Hepatocyte (in vitro differentiated cells): ENCODE measurements around the gene MINAR1.

ENCODE experiments used
- EZH2 ChIP-seq: fragments of 200-600 bp; sonication (generic); IDR thresholded peaks from 2 replicates; pipeline ENCODE4 v1.6.1; 2016; ENCODE audit warnings: antibody characterized with exemption, mild to moderate bottlenecking, borderline replicate concordance
- TF ChIP-seq, protein P1 (sequence below): fragments of 200-600 bp; sonication (generic); IDR thresholded peaks from 2 replicates; pipeline ENCODE4 v1.5.1; 2016; ENCODE audit warnings: antibody characterized with exemption, mild to moderate bottlenecking; ENCODE audit not compliant: poor library complexity

DNA sequence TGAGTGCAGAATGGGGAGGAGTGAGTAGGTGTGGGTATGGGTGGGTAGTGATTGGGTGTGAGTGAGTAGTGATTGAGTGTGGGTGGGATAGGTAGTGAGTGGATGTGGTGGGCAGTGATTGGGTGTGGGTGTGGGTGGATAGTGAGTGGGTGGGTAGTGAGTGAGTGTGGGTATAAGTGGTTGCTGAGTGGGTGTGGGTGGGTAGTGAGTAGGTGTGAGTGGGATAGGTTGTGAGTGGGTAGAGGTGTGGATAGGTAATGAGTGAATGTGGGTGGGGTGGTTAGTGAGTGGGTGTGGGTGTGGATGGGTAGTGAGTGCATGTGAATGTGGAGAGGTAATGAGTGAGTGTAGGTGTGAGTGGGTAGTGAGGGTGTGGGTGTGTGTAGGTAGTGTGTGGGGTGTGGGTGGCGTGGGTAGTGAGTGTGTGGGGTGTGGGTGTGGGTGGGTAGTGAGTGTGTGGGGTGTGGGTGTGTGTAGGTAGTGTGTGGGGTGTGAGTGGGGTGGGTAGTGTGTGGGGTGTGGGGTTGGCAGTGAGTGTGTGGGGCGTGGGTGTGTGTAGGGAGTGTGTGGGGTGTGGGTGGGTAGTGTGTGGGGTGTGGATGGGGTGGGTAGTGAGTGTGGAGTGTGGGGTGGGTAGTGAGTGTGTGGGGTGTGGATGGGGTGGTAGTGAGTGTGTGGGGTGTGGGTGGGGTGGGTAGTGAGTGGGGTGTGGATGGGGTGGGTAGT lies 5.3 kb downstream of the MINAR1 start:
- TF ChIP-seq EZH2: no peak
- TF ChIP-seq, protein P1, sequence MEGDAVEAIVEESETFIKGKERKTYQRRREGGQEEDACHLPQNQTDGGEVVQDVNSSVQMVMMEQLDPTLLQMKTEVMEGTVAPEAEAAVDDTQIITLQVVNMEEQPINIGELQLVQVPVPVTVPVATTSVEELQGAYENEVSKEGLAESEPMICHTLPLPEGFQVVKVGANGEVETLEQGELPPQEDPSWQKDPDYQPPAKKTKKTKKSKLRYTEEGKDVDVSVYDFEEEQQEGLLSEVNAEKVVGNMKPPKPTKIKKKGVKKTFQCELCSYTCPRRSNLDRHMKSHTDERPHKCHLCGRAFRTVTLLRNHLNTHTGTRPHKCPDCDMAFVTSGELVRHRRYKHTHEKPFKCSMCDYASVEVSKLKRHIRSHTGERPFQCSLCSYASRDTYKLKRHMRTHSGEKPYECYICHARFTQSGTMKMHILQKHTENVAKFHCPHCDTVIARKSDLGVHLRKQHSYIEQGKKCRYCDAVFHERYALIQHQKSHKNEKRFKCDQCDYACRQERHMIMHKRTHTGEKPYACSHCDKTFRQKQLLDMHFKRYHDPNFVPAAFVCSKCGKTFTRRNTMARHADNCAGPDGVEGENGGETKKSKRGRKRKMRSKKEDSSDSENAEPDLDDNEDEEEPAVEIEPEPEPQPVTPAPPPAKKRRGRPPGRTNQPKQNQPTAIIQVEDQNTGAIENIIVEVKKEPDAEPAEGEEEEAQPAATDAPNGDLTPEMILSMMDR: no peak
